NCI-H2196 (cell line): ENCODE data around the gene CETN3.
"Not testable (repeated sequence)": the region's sequence is repeated elsewhere in the genome, so short reads cannot be mapped to it uniquely, and the experiment has no call there.

Experiments
- DNase-seq: peaks from one replicate; lab custom pipeline; 2025; ENCODE audit not compliant: unreplicated experiment; lab: John Stamatoyannopoulos, UW

CETN3 gene

DNA sequence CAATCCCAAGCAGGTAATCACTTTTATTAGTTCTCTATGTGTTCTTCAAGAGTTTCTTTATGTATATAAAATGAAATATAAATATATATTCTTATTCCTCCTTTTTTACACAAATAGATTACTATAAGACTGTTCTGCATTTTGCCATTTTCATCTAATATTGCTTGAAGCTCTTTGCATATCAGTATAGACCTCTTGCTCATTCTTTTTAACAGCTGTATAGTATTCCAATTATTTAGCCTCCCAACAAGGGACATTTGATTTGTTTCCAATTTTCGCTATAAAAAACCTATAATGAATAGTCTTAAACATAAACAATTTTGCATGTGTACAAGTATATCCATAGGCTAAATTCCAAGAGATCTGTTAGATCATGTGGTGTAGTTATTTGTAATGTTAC, 25.2 kb downstream of the CETN3 start:
- DNase-seq, result no peak

GRCh38 chr5:90383903-90384302, 25.7 kb downstream of the CETN3 start:
- no peak for DNase-seq

DNA sequence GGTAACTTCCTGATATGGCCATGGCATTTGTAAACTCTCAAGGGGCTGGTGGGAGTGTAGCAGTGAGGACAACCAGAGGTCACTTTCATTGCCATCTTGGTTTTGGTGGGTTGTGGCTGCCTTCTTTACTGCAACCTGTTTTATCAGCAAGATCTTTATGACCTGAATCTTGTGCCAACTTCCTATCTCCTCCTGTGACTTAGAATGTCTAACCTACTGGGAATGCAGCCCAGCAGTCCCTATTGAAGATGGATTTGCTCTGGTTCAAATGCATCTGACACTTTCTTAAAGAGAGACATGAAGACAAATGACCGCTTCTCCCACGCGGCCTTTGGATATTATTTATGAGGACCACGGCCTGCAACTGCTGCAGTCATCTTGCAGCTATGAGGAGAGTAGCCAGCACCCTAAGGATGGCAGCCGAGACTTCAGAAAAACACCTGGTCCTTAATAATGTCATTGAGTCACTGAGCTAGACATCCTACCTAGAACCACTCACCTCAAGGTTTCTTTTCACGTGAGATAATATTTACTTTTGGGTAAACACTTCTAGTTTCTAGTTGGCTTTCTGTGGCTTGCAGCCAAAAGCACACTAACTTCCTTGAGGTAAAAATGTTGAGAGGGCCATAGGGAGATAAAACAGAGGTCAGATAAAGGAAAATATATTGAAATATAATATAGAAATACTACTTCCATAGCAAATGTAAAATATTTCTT, 28.2 kb downstream of the CETN3 start:
- peak; percentile 3 for DNase-seq

GRCh38 chr5:90379652-90380051, 29.9 kb downstream of the CETN3 start:
- DNase-seq, result no peak

DNA sequence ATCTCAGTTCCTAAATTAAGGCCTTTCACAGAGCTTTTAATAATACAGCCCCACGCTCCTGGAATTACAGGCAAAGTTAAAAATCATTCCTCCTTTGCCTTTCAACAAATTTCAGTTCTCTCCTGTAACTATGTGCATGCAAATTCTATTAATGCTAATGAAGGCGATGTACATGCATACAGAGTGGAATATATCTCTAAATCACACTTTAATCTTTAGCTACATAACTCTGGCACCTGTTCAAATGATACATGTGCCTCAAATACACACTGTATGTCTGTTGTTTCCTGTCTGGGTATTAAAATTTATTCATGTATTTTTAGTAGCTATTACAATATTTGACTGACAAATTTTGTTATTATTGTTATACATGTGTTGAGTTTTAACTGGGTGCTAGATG, 30.8 kb downstream of the CETN3 start:
- no peak for DNase-seq

GRCh38 chr5:90371269-90371668, 38.3 kb downstream of the CETN3 start:
- DNase-seq, result not testable (repeated sequence)

DNA sequence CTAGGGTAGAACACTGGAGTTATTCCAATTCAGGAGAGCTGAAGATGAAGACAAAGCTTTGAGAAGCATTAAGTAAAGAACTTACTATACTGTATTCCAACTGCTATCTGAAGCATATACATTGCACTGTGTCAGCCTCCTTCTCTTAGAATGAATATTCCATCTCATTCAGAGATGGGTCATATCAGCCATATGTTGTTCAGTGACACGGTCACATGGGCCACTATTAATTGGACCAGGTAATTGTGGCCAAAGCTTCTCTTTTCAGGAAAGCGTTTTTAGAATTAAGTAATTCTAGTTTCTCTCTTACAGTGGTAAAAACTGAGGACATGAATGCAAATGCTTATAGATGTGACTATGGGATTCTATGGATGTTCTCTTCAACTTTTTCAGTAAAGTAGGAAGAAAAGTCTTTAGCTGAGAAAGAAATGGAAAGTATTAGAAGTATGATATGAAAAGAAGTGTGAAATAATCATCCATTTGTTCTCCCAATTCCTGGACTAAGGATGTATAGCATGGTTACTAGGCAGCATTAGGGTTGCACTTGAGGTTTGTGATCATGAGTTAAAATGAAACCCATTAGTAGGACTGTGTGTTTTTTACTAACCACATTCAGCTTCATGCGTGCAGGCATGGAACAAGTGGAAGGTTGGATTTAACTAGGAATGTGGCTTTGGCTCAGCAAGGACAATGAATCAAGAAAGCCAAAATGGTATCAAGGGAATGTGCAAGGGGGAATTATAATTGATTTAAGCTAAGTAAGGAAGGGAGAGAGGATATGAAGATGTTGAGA, 40.9 kb downstream of the CETN3 start:
- no peak for DNase-seq

DNA sequence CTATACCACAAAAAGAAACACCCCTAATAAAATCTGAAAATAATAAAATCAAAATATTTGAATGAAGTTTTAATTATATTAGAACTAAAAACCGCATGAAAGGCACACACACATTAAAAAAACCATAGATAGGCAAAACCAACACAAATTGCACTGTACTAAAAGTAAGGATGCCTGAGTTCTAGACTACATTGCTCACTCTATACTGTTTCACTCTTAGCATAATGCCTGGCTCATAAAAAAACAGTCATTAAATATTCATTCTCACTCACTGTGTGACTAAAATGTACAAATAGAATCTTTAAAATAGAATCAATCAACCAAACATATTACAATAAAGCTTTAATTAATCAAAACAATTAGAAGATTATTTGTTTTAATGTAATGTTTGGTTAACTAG, 41.7 kb downstream of the CETN3 start:
- no peak for DNase-seq

DNA sequence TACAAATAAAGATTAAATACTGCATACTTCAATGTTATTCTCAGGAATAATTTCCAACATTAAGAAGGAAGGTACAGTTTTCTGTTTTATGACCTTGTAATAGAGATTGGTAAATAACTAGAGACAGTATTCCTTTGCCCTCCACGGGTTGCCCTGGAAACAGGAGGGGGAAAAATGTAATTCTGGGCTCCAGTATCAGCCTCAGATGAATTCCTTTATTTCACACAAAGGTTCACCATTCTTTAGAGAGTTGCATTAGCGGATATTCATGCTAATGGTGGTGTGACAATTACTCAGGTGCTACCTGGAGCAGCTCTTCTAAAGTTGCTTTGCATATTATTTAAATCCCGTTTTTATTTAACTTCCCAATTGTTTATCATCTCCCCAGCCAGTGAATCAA, 42.6 kb downstream of the CETN3 start:
- no peak for DNase-seq

DNA sequence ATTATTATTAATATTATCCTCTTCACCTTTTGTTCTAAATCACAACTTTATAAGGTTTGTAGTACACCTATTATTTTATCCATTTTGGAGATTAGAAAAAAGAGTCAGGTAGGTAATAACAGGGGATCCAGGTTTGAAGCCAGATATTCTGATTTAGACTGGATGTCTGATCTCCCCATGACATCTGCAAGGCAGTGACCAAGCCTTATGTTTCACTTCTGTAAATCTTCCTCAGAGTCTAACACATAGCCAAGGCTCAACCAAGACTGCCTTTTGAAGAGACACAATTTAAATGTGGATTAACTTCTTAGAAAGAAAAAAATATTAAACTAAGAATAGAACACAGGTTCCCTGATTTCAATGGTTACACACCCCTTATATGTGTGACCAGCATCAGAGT, 44.2 kb downstream of the CETN3 start:
- no peak for DNase-seq

GRCh38 chr5:90359073-90359920, 50.3 kb downstream of the CETN3 start:
- no peak for DNase-seq

- DNase-seq, result no peak
Measured at GRCh38 chr5:90356622-90357021, 52.9 kb downstream of the CETN3 start.

DNA sequence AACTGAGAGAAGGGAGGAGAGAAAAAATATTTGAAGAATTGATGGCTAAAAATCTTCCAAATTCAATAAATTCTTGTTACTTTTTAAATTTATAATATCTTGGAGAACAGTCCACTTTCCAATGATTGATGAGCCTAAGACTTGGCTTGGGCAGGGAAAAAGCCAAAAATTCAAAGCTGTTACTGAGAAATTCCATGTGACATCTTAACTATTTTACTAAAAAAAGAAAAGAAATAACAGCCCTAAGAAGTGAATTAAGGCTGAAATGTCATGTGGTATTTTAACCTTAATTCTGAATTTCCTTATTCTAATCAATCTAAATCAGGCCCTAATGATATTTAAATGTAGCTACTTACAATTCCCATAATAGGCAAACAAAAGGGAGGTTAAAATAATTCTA, 53.4 kb downstream of the CETN3 start:
- DNase-seq, result no peak

DNA sequence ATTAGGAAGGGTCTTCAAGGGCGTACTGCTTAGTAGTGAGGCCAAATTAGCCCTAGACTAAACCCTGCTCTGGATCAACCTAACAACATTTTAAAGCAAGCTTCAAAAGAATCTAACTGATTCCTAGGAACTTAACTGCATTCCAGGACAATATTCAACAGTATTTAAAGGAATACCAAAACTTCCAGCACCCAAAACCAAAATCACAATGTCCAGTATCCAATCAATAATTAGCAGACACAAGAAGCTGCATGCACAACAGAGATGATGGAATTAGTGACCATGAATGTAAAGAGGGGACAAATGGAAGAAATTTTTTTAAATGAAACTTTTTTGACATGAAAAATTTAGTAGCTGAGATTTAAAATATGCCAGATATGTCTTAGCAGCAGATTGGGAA, 53.9 kb downstream of the CETN3 start:
- no peak for DNase-seq

- DNase-seq, result no peak
Measured at GRCh38 chr5:90353254-90353653, 56.3 kb downstream of the CETN3 start.

GRCh38 chr5:90351101-90351500, 58.5 kb downstream of the CETN3 start:
- DNase-seq, result no peak

- no peak for DNase-seq
Measured at GRCh38 chr5:90347462-90347861, 62.1 kb downstream of the CETN3 start.

DNA sequence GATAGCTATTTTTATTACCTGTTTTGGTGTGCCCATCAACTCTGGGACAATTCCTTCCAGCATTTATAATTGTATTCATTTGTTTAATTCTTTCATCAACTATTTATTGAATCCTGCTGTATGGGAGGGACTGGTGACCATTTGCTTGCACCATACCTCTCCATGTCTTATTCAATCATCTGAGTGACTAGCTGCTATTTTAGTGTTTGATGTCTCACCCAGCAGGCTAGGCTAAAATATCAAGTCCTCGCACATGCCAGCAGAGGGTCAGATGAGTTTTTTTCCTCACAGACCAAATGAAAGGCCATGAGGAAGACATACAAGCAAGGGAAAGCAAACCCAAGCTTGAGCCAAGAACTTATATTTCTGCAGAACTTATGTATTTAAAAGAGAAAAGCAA, 63.9 kb downstream of the CETN3 start:
- no peak for DNase-seq

DNA sequence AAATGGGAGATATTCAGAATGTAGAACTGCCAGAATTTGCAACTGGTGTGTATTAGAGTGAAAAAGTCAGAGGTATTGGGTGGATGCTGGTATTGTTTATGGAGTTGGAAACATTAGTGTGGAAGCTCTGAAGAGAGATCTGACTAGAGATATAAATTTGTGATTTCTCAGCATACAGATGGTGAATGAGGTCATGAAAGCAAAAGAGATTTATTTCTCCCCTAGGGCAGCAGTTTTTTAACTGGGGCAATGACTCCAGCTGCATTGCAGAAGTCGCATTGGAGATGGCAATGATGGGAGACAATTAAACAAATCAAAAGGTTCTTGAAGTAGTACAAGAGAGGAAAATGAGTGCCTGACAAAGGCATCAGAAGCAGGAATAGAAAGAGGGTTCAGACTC, 64.9 kb downstream of the CETN3 start:
- DNase-seq, result no peak

DNA sequence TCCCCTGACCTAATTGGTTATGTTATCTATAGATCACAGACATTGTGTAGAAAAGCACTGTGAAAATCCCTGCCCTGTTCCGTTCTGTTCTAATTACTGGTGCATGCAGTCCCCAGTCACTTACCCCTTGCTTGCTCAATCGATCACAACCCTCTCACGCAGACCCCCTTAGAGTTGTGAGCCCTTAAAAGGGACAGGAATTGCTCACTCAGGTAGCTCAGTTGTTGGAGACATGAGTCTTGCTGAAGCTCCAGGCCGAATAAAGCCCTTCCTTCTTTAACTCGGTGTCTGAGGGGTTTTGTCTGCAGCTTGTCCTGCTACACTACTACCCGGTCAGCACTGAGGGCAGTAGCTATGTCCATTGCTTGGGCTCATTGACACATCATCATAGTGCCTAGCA, 65.8 kb downstream of the CETN3 start:
- not testable (repeated sequence) for DNase-seq

DNA sequence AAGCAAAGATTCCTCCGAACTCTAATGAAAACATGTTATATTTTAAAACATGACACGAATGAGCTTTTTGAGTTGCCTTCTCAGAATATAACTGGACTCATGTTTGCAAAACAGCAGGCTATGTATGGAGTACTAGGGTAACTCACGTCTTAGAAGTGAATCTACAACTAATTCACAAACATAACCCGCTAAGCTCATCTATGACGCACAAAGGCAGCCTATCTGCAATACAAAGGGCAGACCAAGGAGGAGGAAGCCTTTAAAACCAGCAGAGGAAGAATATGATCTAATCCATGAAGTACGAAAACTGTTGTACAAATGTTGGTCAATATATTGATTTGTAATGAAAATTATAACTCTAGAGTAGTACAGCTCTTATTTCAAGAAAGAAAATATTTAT, 67.0 kb downstream of the CETN3 start:
- no peak for DNase-seq
